ENCODE results near the gene TMEM106B.

- TF ChIP-seq ZNF8 (CRISPR knock-in tag; IDR thresholded peaks at IDR 0.05) (no peak), OSR1 (CRISPR knock-in tag; IDR thresholded peaks at IDR 0.05) (no peak), ZFP3 (CRISPR knock-in tag; IDR thresholded peaks at IDR 0.05) (no peak), ZNF70 (CRISPR knock-in tag; IDR thresholded peaks at IDR 0.05) (no peak), SNAI2 (CRISPR knock-in tag; IDR thresholded peaks at IDR 0.05) (no peak), RARB (CRISPR knock-in tag; IDR thresholded peaks at IDR 0.05) (no peak), CREB5 (CRISPR knock-in tag; IDR thresholded peaks at IDR 0.05; ENCODE audit: low read depth) (no peak), BACH2 (CRISPR knock-in tag; IDR thresholded peaks at IDR 0.05; ENCODE audit: borderline replicate concordance) (no peak), ESRRG (CRISPR knock-in tag; IDR thresholded peaks at IDR 0.05) (no peak), GLIS3 (CRISPR knock-in tag; IDR thresholded peaks at IDR 0.05) (no peak), TCF4 (CRISPR knock-in tag; IDR thresholded peaks at IDR 0.05; ENCODE audit: borderline replicate concordance) (no peak)
- TF ChIP-seq, protein P1, sequence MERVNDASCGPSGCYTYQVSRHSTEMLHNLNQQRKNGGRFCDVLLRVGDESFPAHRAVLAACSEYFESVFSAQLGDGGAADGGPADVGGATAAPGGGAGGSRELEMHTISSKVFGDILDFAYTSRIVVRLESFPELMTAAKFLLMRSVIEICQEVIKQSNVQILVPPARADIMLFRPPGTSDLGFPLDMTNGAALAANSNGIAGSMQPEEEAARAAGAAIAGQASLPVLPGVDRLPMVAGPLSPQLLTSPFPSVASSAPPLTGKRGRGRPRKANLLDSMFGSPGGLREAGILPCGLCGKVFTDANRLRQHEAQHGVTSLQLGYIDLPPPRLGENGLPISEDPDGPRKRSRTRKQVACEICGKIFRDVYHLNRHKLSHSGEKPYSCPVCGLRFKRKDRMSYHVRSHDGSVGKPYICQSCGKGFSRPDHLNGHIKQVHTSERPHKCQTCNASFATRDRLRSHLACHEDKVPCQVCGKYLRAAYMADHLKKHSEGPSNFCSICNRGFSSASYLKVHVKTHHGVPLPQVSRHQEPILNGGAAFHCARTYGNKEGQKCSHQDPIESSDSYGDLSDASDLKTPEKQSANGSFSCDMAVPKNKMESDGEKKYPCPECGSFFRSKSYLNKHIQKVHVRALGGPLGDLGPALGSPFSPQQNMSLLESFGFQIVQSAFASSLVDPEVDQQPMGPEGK (CRISPR knock-in tag; IDR thresholded peaks at IDR 0.05; ENCODE audit: borderline replicate concordance): no peak
- TF ChIP-seq, protein P2, sequence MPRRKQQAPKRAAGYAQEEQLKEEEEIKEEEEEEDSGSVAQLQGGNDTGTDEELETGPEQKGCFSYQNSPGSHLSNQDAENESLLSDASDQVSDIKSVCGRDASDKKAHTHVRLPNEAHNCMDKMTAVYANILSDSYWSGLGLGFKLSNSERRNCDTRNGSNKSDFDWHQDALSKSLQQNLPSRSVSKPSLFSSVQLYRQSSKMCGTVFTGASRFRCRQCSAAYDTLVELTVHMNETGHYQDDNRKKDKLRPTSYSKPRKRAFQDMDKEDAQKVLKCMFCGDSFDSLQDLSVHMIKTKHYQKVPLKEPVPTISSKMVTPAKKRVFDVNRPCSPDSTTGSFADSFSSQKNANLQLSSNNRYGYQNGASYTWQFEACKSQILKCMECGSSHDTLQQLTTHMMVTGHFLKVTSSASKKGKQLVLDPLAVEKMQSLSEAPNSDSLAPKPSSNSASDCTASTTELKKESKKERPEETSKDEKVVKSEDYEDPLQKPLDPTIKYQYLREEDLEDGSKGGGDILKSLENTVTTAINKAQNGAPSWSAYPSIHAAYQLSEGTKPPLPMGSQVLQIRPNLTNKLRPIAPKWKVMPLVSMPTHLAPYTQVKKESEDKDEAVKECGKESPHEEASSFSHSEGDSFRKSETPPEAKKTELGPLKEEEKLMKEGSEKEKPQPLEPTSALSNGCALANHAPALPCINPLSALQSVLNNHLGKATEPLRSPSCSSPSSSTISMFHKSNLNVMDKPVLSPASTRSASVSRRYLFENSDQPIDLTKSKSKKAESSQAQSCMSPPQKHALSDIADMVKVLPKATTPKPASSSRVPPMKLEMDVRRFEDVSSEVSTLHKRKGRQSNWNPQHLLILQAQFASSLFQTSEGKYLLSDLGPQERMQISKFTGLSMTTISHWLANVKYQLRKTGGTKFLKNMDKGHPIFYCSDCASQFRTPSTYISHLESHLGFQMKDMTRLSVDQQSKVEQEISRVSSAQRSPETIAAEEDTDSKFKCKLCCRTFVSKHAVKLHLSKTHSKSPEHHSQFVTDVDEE (CRISPR knock-in tag; IDR thresholded peaks at IDR 0.05): no peak
Measured at GRCh38 chr7:12217311-12217710, 6.2 kb downstream of the TMEM106B start.

All from SK-N-SH treated with all-trans-retinoic acid at 6 μM for 48 hours (cell line).